ENCODE results near the gene DIS3. TPM values are rescaled to one million over a fixed set of nuclear protein-coding genes. Genes with fewer than 3 reads are reported as not detected.

The DIS3 gene
- total and polyA plus RNA-seq, 2 of the 4 experiments (the other 2 are of a cell fraction), result 19.3 to 33.3 TPM

DNA sequence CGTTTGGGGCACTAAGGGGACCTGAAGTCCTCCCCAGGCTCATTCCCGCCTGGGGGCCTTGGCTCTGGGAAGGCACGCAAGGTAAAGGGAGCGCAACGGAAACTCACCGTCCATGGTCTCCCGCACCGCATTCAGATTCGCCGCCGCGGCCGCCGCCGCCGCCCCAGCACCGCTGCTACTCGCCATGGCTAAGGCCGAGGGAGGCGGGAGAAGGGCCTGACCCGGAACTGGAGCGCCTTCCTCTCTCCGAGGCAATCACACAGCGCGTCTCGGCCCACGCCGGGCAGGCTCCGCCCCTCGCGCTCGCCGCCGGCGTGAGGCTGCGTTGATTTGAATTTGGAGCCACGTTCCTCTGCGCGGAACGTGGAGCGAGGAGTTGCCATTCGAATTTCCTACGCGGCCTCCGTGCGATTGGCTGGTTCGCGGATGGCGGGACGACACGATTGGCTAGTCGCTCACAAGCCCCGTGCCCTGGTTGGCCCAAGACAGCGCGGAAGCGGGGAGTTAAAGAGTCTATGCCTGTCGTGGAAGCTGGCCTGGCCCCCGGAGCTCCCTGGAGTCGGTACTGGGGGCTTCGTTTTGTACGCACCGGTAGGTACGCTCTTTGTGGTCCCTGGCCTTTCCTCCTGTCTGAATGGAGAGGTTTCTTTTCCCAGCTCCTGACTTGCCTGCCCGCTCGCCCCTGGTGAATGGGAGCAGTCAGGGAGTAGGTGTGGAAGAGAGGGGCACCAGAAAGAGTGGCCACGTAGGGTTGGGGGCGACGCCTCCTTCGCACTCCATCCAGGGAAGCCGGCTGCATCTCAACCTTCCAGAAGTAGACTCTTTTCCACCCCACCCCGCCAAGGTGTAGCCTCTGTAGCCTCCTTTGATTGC is 54.0 kb downstream of the DIS3 start, which contains the start of the genes BORA and MZT1:
Gene BORA, plus strand, starts transcription at position 507 of the 873 bp plus-strand sequence. CDS start 1,018 bp downstream, outside the sequence.
Gene MZT1, minus strand, starts transcription at position 213 of the 873 bp plus-strand sequence. Its CDS starts 27 bp downstream, at position 186.
- DNase-seq (peak; percentile 98), ATAC-seq (ENCODE audit: low read depth) (peak; percentile 96)
- H2BK20ac ChIP-seq (ENCODE audit: low read depth, low read length), result no peak within 1 kb of the TSS; the same call in 1 of the 2 replicates
- peak within 1 kb of the TSS; percentile 82 for H3K4ac ChIP-seq (ENCODE audit: low read depth, low read length)
- peak within 1 kb of the TSS; percentile 48 for H2BK5ac ChIP-seq (ENCODE audit: low read depth, low read length, poor library complexity, severe bottlenecking)
- no peaks in the 10 kb centered on the region for H4K20me1 ChIP-seq (ENCODE audit: insufficient read depth, low read length)
- ChIA-PET CTCF (no interaction called here), POLR2A (ENCODE audit: unreplicated experiment) (no interaction called here)
- WGBS, 2 experiments (ENCODE audit: extremely low coverage in 2 of 2, insufficient read length in 1 of 2), result 0% methylated on average over 22 of the region's 71 CpGs; no CpG with 5 or more reads in 1 of the 2 experiments
- in situ Hi-C loops (cut with MboI; ENCODE audit: low sequenced_read_pairs) (no loop called here), intact Hi-C loops (cut with micrococcal nuclease) (no loop called here), dilution Hi-C loops (cut with HindIII; ENCODE audit: low sequenced_read_pairs, unreplicated experiment) (no loop called here)
- TF ChIP-seq RCOR1 (IDR thresholded peaks at IDR 0.05; ENCODE audit: insufficient replicate concordance, low read length) (no peak), FOS (IDR thresholded peaks at IDR 0.05; ENCODE audit: low read depth, low read length) (peak; percentile 44), RFX5 (IDR thresholded peaks at IDR 0.05; ENCODE audit: low read depth, low read length) (0 out of 2 replicates have a peak, but pooled peaks have one; percentile 43), USF2 (IDR thresholded peaks at IDR 0.05; ENCODE audit: low read depth, low read length) (peak; percentile 19; the same call in 1 of the 2 replicates), MXI1 (IDR thresholded peaks at IDR 0.05; ENCODE audit: borderline replicate concordance, low read depth, low read length) (peak; percentile 100)
- peak within 1 kb of the TSS; percentile 90 for H3K23ac ChIP-seq (ENCODE audit: low read depth, low read length)
- H3K4me3 ChIP-seq (ENCODE audit: insufficient read depth, low read depth, low read length), result peak within 1 kb of the TSS; percentile 83
- H3K9me3 ChIP-seq (ENCODE audit: control insufficient read depth, insufficient read depth, low read length), result no peaks in the 10 kb centered on the region
- H3K9ac ChIP-seq (ENCODE audit: low read depth, low read length), result peak within 1 kb of the TSS; percentile 74
- H2AFZ ChIP-seq (replicated peaks; ENCODE audit: low read length, poor library complexity), result peak within 1 kb of the TSS; percentile 100
- H2BK120ac ChIP-seq (ENCODE audit: low read depth, low read length), result no peak within 1 kb of the TSS
- H3K4me2 ChIP-seq (ENCODE audit: low read depth, low read length), result peak within 1 kb of the TSS; percentile 99
- H2AK9ac ChIP-seq (replicated peaks; ENCODE audit: low read depth, low read length, poor library complexity), result peak within 1 kb of the TSS; percentile 99
- H3K27me3 ChIP-seq (ENCODE audit: control insufficient read depth, insufficient read depth, low read length), result no peaks in the 10 kb centered on the region
- no peaks in the 10 kb centered on the region for H3K36me3 ChIP-seq (ENCODE audit: control insufficient read depth, insufficient read depth, low read length)
- peak within 1 kb of the TSS; percentile 80 for H3K56ac ChIP-seq (ENCODE audit: extremely low read depth, insufficient read depth, low read length)
- H3K4me1 ChIP-seq (ENCODE audit: control insufficient read depth, insufficient read depth, low read length), result no peaks in the 10 kb centered on the region
- no peaks in the 10 kb centered on the region for H3K9me1 ChIP-seq (ENCODE audit: insufficient read depth, low read length)
- H3K27ac ChIP-seq (ENCODE audit: insufficient read depth, low read length), result peak within 1 kb of the TSS; percentile 50
- no peak within 1 kb of the TSS for H2BK15ac ChIP-seq (ENCODE audit: low read depth, low read length)
- H4K91ac ChIP-seq (ENCODE audit: insufficient read depth, low read depth, low read length), result peak within 1 kb of the TSS; percentile 87
- no peak within 1 kb of the TSS for H4K5ac ChIP-seq (ENCODE audit: low read depth, low read length)
- no TSS peak for BruUV-seq (replicated peaks)
- H4K8ac ChIP-seq (ENCODE audit: low read depth in 2 of 2, low read length in 2 of 2), result peak within 1 kb of the TSS; percentile 67 to 77
- peak within 1 kb of the TSS; percentile 81 for H2AK5ac ChIP-seq (ENCODE audit: low read depth, low read length)
- H3K79me1 ChIP-seq (ENCODE audit: low read depth in 1 of 2, low read length in 2 of 2), result peaks cover 14 to 35% of the 10 kb centered on the region in 2 experiments
- H3K14ac ChIP-seq (replicated peaks; ENCODE audit: low read depth, low read length), result peak within 1 kb of the TSS; percentile 86
- no peak within 1 kb of the TSS for H3K18ac ChIP-seq (ENCODE audit: low read depth, low read length)
